Pancreas (tissue), 10 donors: Measurements from ENCODE around the gene MRM1. TPM values are rescaled to one million over a fixed set of nuclear protein-coding genes. Genes with fewer than 3 reads are reported as not detected.

ENCODE experiments used
- ATAC-seq, 4 donors: fragments of 200-7000 bp; cut with Tn5 transposase; one replicate each; pipeline versions ENCODE4 v1.8.0 to v1.9.1; 2020; ENCODE audit warnings: mild to moderate bottlenecking in 4 of 4, moderate library complexity in 4 of 4
- DNase-seq, 6 donors: peaks; one replicate each; pipeline ENCODE4 v3.0.0-alpha.2; 2020
- FAIRE-seq: peaks from 2 replicates; lab custom pipeline; 2012; peaks lifted over from hg19 to GRCh38; lab: Jason Lieb, UNC
- H3K27ac ChIP-seq, 4 donors: fragments of 200-600 bp; sonication (generic); 1 replicate in 3 of 4; 2 replicates in 1 of 4; pipeline versions ENCODE4 v1.5.0 to v1.8.0; 2020
- H3K27me3 ChIP-seq, 4 donors: fragments of 200-600 bp; one replicate each; pipeline ENCODE4 v1.8.0; 2021
- H3K36me3 ChIP-seq, 3 donors: fragments of 200-600 bp; sonication (generic) in 1 of 3; one replicate each; pipeline versions ENCODE4 v1.5.0 to v1.8.0; 2020 to 2021
- H3K4me1 ChIP-seq, 3 donors: fragments of 200-600 bp; one replicate each; pipeline ENCODE4 v1.8.0; 2021
- H3K4me3 ChIP-seq, 4 donors: fragments of 200-600 bp; sonication (generic) in 2 of 4; one replicate each; pipeline versions ENCODE4 v1.5.0 to v1.8.0; 2020 to 2021
- H3K9me3 ChIP-seq, 4 donors: fragments of 200-600 bp; one replicate each; pipeline ENCODE4 v1.8.0; 2021
- WGBS, 2 donors: extraction: QIAGEN DNeasy Blood & Tissue Kit; methylation state at CpG; one replicate each; pipeline ENCODE4 v1.1.7; 2013; 5-methylcytosine and 5-hydroxymethylcytosine counted together
- intact Hi-C, 3 donors: fragments of 100-400 bp; cut with DNase I; formaldehyde crosslinking; loops; one replicate each; pipeline versions ENCODE4 v1.11.1 to v1.14.2; 2022
- polyA plus RNA-seq, 2 donors: library from polyadenylated mRNA; stranded (reverse); fragments of 200-250 nt; gene quantifications; one replicate each; pipeline ENCODE4 v1.2.3, GENCODE V29; 2013
- total RNA-seq, 6 donors: library from RNA; stranded (reverse); fragmentation: NEBNext Ultra II Directional in 4 of 6; extraction: Animal tissue kit (Norgen Biotek cat#: 25700) in 4 of 6; gene quantifications; one replicate each; pipeline versions ENCODE4 v1.2.1 to v1.2.4, GENCODE V29; 2021 to 2023
- TF ChIP-seq, protein P1 (sequence below), 4 donors: fragments of 200-600 bp; sonication (generic) in 3 of 4; IDR thresholded peaks; one replicate each; pipeline versions ENCODE4 v1.5.0 to v1.8.0; 2021; ENCODE audit warnings: antibody characterized with exemption in 4 of 4
- donor health status: healthy with polysubstance abuse.
- donor health status: DM: no; HTN: no; CAD: no; lungs with moderate emphysema.
- donor health status: DM: no; HTN: no; CAD: no.
- donor health status: control.
- donor health status: control.
- donor health status: Bipolar disorder and iron deficiency.
- donor health status: DM: yes; HTN: yes; CAD: no.
- donor health status: DM: no; HTN: no; CAD: no.
- donor health status: DM: no; HTN: no; CAD: no.
- donor health status: DM: yes; HTN: yes; CAD: no.

The MRM1 gene
- total and polyA plus RNA-seq, 8 donors: 2.5 to 7.5 (median 4.7) TPM

DNA sequence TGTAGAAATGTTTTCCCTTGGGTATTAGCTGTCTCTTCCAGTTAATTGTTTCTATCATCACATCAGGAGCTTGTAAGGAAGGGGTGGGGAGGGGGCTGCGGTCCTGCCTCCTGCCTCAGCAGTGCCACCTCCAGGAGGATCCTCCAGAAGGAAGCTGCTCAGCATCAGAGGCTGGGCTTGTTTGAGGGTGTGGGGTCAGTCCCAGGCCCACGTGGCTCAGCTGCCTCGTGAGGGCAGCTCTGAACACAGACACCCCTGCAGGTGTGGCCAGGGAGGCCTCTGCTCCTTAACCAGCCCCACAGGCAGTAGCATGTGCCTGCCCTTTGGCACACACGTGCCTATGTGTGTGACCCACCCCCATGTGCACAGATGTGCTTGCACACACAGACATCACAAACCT lies 46.3 kb downstream of the MRM1 start:
- H3K27me3 ChIP-seq: peaks cover 0 to 4% (median 1%) of the 10 kb centered on the region in 4 donors
- no peak overlapping the region for H3K27ac ChIP-seq
- no peaks in the 10 kb centered on the region for H3K4me1 ChIP-seq
- H3K36me3 ChIP-seq: no peaks in the 10 kb centered on the region
- 18 to 24% methylated on average over 4 of the region's 4 CpGs for WGBS, 2 donors
- no peak overlapping the region for H3K4me3 ChIP-seq
- no peaks in the 10 kb centered on the region for H3K9me3 ChIP-seq
- FAIRE-seq (no peak), DNase-seq (no peak), ATAC-seq (no peak)
- TF ChIP-seq, protein P1, sequence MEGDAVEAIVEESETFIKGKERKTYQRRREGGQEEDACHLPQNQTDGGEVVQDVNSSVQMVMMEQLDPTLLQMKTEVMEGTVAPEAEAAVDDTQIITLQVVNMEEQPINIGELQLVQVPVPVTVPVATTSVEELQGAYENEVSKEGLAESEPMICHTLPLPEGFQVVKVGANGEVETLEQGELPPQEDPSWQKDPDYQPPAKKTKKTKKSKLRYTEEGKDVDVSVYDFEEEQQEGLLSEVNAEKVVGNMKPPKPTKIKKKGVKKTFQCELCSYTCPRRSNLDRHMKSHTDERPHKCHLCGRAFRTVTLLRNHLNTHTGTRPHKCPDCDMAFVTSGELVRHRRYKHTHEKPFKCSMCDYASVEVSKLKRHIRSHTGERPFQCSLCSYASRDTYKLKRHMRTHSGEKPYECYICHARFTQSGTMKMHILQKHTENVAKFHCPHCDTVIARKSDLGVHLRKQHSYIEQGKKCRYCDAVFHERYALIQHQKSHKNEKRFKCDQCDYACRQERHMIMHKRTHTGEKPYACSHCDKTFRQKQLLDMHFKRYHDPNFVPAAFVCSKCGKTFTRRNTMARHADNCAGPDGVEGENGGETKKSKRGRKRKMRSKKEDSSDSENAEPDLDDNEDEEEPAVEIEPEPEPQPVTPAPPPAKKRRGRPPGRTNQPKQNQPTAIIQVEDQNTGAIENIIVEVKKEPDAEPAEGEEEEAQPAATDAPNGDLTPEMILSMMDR (IDR thresholded peaks at IDR 0.05): no peak
- intact Hi-C loops: no loop called here

DNA sequence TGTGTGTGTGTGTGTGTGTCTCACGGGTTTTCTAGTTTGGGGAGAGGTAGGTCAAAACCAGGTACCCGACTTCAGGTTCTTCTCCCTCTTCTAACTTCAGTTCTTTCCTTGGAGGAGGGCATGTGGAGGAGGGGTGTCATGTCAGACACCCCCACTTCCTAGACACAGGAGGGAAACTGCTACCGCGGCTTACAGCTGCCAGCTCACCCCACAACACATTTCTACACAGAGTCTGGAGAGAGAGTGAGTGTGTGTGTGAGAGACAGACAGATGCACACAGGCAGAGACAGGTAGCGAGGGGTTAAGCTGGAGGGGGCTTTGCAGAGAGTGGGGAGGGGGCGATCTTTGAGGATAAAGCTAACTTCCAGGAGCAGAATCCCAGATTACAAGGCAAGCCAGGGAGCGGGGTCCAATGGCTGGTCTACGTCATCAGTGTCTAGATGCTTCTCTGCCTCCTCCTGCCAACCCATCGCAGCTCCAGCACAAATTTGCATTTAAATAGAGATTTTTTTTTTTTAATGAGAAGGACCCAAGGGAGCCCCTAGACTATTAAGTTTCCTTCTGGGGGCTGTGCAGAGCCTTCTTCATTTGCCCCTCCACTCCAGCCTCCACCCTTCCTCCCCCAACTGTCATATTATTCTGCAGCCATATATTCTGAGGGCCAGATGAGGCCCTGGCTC lies 48.9 kb downstream of the MRM1 start:
- WGBS, 2 donors: 34 to 35% methylated on average over 9 of the region's 9 CpGs
- Histone ChIP-seq H3K36me3 (no peaks in the 10 kb centered on the region), H3K4me1 (no peaks in the 10 kb centered on the region), H3K9me3 (no peaks in the 10 kb centered on the region), H3K4me3 (no peak overlapping the region), H3K27ac (no peak overlapping the region), H3K27me3 (no peaks in the 10 kb centered on the region)
- no peak for FAIRE-seq
- TF ChIP-seq, protein P1 (IDR thresholded peaks at IDR 0.05): no peak
- intact Hi-C loops: no loop called here
- no peak for DNase-seq
- ATAC-seq: no peak

GRCh38 chr17:36653374-36653773 lies 52.0 kb downstream of the MRM1 start:
- ATAC-seq (no peak), DNase-seq (no peak), FAIRE-seq (no peak)
- H3K9me3 ChIP-seq: no peaks in the 10 kb centered on the region
- H3K4me3 ChIP-seq: no peak overlapping the region
- H3K27me3 ChIP-seq: peaks cover 0 to 5% (median 0%) of the 10 kb centered on the region in 4 donors
- H3K27ac ChIP-seq: no peak overlapping the region
- intact Hi-C loops: no loop called here
- H3K4me1 ChIP-seq: no peaks in the 10 kb centered on the region
- TF ChIP-seq, protein P1 (IDR thresholded peaks at IDR 0.05): no peak
- H3K36me3 ChIP-seq: no peaks in the 10 kb centered on the region
- WGBS, 2 donors: 68 to 69% methylated on average over 2 to 3 of the region's 3 CpGs

GRCh38 chr17:36653856-36654255 lies 52.5 kb downstream of the MRM1 start:
- Histone ChIP-seq H3K36me3 (no peaks in the 10 kb centered on the region), H3K4me3 (no peak overlapping the region), H3K27me3 (peaks cover 0 to 5% (median 0%) of the 10 kb centered on the region in 4 donors), H3K27ac (no peak overlapping the region), H3K9me3 (no peaks in the 10 kb centered on the region), H3K4me1 (no peaks in the 10 kb centered on the region)
- DNase-seq: no peak
- intact Hi-C loops: no loop called here
- WGBS, 2 donors: 44 to 62% methylated on average over 13 of the region's 13 CpGs
- no peak for FAIRE-seq
- ATAC-seq: no peak
- TF ChIP-seq, protein P1 (IDR thresholded peaks at IDR 0.05): no peak

DNA sequence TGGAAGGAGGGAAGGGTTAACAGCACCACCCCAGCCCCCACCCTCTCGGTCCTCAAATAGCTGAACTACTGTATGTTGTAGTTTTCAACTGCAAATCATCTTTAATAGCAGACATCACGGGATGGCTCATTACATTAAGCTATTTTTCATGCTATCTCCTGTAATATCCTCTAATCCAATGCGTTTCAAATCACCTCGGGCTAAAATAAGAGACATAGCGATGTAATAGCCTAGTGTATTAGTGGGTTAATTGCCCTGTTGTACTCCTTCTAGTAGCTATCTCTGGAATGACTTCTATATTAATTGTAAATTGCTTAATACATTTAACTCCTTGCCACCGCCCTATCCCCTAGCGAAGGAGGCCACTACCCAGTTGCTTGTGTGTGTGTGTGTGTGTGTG lies 54.3 kb downstream of the MRM1 start:
- WGBS, 2 donors: 82 to 85% methylated on average over 7 of the region's 7 CpGs
- no peak for ATAC-seq
- Histone ChIP-seq H3K4me1 (no peaks in the 10 kb centered on the region), H3K9me3 (no peaks in the 10 kb centered on the region), H3K27me3 (peaks cover 0 to 5% (median 0%) of the 10 kb centered on the region in 4 donors), H3K4me3 (no peak overlapping the region), H3K27ac (no peak overlapping the region), H3K36me3 (no peaks in the 10 kb centered on the region)
- TF ChIP-seq, protein P1 (IDR thresholded peaks at IDR 0.05): no peak
- intact Hi-C loops: no loop called here
- no peak for DNase-seq
- no peak for FAIRE-seq
